Measurements from ENCODE around the gene OR13C5. TPM values are rescaled to one million over a fixed set of nuclear protein-coding genes. Genes with fewer than 3 reads are reported as not detected.

The OR13C5 gene
- total RNA-seq, 1 experiment from 2014 or later, result not detected

- DNase-seq (ENCODE audit: low spot score), result no peak
Observed at GRCh38 chr9:104553261-104553660, 46.0 kb downstream of the OR13C5 start.

Other genes starting within 250 kb of the OR13C5 start
- gene OR13F1, start 95.2 kb downstream of the OR13C5 start, total RNA-seq (2014; rRNA removed; shearing (Covaris generic)), result not detected in 2 replicates
- not detected in 2 replicates for gene OR13C4, start 72.2 kb downstream of the OR13C5 start, total RNA-seq (2014; rRNA removed; shearing (Covaris generic))
- not detected in 2 replicates for gene OR13C3, start 62.6 kb downstream of the OR13C5 start, total RNA-seq (2014; rRNA removed; shearing (Covaris generic))
- not detected in 2 replicates for gene OR13C8, start 30.2 kb downstream of the OR13C5 start, total RNA-seq (2014; rRNA removed; shearing (Covaris generic))
- gene OR13C2, start 6.2 kb upstream of the OR13C5 start, total RNA-seq (2014; rRNA removed; shearing (Covaris generic)), result not detected in 2 replicates
- gene OR13C9, start 18.8 kb upstream of the OR13C5 start, total RNA-seq (2014; rRNA removed; shearing (Covaris generic)), result not detected in 2 replicates
- not detected in 2 replicates for gene OR13D1, start 95.1 kb upstream of the OR13C5 start, total RNA-seq (2014; rRNA removed; shearing (Covaris generic))
- 38.4 and 44.3 TPM in 2 replicates for gene NIPSNAP3A, start 148.3 kb upstream of the OR13C5 start, total RNA-seq (2014; rRNA removed; shearing (Covaris generic))
- 0.62 and 1.5 TPM in 2 replicates for gene NIPSNAP3B, start 164.7 kb upstream of the OR13C5 start, total RNA-seq (2014; rRNA removed; shearing (Covaris generic))

All from H4 (cell line).